T-helper 2 cell (primary cell): ENCODE measurements around the gene TMEM39B.
"Not testable (repeated sequence)": the region's sequence is repeated elsewhere in the genome, so short reads cannot be mapped to it uniquely, and the experiment has no call there.

Experiments
- DNase-seq, 5 experiments: peaks; one replicate each; pipeline versions ENCODE4 v3.0.0 to v3.0.0-alpha.2; 2012 to 2022
- total RNA-seq, 2 donors: gene quantifications; one replicate each; lab custom pipeline; 2026; lab: John Stamatoyannopoulos, UW

Gene TMEM39B
- 6.2 to 8.9 reads per million in 2 donors for total RNA-seq

DNA sequence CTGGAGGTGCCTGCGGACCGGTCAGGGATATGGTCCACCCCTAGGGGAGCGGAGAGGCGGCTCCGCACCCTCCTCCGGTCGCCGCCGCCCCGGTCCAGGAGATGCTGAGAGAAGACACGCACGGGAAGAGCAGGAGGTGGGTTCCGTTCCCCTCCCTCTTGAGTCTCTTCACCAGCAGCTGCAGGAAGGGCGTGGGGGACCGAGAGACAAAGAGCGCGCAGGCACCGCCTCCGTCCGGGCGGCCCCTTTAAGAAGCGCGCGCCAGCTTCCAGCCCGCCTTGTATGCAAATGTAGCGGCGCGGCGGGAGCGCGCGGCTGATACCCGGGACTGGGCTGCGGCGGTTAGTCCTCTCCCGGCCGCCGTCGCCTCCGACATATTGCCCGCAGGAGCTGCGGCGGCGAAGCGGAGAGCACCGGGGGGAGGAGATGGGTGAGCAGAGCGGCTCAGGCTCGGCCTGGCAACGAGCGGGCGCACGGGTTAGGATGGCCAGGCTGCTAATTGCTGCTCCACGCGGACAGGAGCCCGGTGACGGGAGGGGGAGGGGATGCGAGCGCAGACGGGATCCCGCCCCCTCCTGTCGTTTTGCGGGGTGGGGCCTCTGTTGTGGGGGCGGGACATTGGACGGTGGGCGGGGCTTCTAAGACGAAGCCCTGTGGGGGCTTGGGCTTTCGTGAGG lies at the start of gene TMEM39B:
Gene TMEM39B (plus strand): TSS at position 318 of the 677 bp plus-strand sequence. CDS start 109 bp downstream, at position 427.
- peak; percentile 87 to 98 (median 90) for DNase-seq

DNA sequence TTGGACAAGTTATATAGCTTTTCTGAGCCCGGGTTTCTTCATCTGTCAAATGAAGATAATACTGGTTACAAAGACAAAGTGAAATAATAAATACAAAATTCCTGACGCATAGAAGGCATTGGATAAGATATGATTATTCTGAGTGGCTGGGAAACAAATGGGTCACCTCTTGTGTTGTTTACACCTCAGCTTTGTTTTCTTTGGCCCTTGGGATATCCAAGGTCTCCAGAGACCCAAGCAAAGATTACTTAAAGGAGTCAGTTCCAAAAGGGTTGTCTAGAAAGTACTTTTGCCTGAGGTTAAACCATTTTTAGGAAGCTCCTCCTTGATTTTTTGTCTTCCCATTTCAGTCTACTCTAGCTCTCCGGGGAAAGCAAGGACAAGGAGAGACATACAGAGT lies 49.4 kb upstream of the TMEM39B start:
- DNase-seq: no peak

DNA sequence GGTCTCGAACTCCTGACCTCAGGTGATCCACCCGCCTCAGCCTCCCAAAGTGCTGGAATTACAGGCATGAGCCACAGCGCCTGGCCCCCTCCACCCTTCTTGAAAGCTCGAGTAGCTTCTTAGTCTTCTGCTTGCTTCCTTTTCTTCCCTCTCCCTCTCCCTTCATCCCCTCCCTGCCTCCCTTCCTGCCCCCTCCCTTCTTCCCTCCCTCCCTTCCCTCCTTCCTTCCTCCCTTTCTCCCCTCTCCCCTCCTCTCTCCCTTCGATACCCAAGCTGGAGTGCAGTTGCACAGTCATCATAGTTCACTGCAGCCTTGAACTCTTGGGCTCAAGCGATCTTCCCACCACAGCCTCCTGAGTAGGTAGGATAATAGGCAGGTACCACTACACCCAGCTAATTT lies 47.2 kb upstream of the TMEM39B start:
- no peak for DNase-seq

DNA sequence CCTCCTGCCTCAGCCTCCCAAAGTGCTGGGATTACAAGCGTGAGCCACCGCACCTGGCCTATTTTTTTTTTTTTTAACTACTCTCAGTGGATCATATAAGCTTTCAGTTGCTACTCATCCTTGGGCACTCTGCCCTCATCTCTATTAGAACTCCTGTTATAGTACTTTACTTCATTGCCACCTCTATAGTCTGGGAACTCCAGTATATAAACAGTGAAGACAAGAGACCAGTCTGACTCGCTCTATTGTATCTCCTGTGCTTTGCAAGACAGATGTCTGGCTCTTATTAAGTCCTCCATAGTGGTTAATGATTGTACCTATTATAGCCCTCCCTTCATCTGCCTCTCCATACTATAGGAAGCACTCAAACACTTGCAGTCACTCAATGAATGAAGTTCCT lies 44.0 kb upstream of the TMEM39B start:
- no peak for DNase-seq

DNA sequence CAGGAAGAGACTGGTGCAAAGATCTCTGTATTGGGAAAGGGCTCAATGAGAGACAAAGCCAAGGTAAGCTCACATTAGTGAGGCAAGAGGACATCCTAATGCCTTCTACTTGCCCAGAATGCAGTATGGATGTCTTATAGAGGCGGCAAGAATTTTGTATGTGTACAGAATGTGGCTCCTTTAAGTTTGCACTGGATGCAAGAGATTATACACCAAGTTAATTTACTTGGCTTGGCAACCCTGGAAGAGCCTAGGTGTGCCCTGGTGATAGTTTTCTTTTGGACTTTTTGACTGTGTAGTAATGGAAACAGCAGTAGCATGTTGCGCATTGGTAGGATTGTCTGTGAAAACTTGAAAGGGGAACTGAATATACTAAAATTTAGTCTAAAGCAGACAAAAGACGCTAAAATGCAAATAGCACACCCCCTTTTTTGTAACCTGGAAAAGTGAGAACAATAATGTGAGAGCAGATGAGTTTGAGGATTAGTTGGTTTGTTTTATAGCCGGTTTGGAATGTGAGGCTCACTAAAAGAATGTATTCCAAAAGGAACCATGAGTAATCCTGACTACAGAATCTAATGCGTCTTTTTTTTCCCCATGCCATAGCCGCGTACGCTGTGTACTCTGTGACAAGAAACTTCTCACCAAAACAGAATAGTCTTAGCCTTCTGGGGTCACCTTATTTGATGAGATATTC lies 41.0 kb upstream of the TMEM39B start:
- no peak for DNase-seq

DNA sequence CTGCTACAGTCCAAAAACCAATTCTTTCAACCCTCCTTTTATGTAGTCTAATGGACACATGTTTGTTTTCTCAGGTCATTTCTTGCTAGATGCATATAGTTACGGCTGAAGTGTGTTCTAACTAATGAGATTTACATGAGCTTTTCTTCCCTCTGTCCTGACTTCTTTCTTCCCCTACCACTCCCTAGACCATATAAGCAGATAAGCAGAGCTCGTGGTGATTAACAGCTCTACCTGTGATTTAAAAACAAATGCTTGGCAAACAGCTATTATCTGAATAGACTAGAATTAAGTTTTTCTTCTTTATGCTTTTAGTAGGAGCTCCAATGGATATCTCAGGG lies 40.5 kb upstream of the TMEM39B start:
- DNase-seq: no peak

DNA sequence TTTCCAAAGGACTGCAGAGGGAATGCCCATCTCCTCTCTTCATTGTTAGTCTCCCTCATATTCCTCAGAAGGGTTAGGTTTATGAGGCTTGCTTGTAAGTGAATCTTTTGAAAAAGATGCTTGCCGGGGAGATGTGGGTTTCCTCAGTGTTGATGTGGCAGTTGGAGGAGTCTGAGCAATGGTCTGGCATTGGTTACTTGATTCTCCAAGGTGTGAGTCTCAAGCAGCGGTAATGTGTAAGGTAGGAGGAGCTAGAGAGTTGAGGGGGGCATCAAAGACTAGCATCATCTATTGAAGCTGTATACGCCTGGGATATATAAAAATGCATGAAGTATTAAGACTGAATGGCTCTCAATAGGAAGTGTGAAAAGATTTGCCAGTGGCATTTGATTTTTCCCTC lies 37.6 kb upstream of the TMEM39B start:
- no peak for DNase-seq

DNA sequence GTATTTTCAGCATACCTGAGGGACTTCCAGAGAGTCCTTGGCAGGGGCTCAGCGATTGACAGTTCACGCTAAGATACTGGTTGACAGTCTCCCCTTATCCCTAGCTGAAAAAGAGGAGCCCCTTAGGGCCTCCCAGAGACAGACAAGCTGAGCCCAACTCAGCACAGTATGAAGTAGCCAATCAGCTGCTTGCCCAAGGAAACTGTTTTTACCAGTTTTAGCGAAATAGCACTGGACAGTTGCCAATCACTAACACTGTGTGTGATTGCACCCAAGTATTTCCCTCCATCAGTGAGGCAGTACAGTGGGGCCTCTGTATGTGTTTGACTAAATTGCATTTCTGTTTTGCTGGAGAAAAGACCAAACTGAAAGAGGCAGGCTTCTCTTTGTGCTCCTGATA lies 32.0 kb upstream of the TMEM39B start:
- no peak for DNase-seq

DNA sequence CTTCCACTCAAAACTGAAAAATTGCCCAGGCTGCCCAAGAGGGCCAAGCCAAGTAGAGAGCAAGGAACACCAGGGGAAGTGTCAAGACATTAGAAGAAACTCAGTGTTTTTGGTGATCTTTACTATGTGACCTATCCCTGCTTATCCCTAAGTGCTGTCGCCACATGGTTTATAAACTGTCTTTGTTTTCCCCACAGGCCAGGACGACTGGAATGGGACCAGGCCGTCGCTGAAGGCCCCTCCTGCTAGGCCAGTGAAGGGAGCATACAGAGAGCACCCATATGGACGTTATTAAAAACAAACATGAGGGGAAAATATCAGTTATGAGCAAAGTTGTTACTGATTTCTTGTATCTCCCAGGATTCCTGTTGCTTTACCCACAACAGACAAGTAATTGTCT lies 30.4 kb upstream of the TMEM39B start:
- DNase-seq: no peak

DNA sequence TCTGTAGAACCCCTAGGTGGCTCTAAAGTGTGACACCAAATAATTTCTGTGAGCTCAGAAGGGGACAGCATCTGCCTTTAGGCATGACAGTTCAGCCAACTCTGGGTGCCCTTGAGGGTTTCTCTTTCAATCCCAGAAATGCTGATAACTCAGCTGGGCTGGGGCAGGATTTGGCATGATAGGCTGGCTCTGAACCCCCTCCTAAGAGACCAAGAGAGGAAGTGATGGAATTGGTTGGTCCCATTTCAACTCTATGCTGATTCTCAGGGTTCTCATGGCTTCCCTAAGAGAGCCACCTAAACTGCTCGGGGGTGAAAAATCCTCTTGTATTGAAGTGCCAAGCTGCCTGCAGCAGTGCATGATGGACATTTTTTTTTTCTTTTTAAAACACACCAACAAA lies 28.5 kb upstream of the TMEM39B start:
- no peak for DNase-seq

DNA sequence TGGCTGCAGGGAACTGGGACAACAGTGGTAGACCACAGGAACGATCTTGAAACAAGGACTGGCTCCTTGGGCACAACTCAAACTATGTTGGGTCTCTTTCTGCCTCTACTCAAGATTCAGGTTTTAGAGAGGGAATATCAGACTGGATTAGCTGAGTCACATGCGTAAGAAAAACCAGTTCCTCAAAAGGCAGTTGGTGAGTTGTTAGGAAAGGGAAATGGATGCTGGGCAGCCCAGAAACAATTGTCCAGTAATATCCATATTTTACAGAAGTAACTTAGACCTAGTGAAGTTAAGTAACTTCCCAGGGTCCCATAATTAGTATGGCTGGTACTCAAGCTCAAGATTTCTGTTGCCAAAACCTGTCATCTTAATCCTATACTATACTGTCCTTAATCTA lies 27.0 kb upstream of the TMEM39B start:
- DNase-seq: no peak

DNA sequence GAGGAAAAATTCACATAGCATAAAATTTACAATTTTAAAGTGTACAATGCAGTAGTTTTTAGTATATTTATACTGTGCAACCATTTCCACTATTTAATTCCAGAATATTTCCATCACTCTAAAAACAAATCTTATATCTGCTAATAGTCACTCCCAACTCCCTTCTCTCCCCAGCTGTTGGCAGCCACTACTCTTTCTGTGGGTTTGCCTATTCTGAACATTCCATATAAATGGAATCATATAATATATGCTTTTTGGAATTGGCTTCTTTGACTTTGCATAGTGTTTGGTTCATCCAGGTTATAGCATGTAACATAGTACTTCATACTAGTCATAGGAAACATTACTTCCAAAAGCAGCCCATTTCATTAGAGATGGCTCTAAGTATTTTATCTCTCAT lies 25.0 kb upstream of the TMEM39B start:
- no peak for DNase-seq

DNA sequence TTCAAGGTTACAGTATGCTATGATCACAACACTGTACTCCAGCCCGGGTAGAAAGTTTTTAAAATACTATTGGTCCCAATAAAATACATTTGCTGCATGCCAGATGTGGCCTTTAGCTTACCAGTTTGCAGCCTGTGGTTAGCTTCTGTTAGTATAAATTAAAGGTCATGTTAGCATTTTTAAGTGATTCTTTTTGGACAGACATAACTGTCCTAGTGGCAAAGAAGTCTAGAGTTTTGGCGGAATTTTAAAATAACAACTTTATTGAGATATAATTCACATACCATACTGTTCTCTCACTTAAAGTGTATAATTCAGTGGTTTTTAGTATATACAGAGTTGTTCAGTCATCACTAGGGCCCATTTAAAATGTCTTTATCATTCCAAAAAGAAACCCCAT lies 24.3 kb upstream of the TMEM39B start:
- DNase-seq: no peak

DNA sequence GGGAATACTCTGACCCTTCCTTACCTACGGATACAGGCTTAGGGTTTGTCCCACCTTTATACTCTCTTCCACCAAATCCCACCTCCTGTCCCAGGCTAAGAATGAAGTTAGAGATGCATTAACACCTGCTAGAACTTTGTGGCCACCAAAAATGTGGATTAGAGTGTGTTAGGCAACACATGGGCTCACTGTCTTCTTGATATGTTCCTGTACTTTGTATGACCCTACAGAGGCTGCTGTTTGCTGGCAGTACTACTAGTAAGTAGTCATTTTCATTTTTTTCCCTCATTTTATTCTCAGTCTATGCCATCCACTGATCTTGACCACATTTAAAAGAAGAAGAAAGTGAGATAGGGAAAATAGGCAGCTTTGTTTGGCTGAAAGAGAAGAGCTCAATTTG lies 21.0 kb upstream of the TMEM39B start:
- DNase-seq: no peak

DNA sequence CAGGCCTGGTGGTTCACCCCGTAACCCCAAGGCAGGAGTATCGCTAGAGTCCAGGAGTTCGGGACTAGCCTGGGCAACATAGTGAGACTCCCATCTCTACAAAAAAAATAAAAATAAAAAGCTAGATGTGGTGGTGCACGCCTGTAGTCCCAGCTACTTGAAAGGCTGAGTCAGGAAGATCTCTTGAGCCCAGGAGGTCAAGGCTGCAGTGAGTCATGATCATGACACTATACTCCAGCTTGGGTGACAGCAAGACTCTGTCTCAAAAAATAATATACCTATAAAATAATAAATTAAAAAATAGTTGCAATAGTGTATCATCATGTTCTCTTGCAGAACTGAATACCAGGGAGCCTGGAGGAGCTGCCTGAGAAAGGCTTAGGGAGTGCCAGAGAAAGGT lies 19.9 kb upstream of the TMEM39B start:
- no peak for DNase-seq

DNA sequence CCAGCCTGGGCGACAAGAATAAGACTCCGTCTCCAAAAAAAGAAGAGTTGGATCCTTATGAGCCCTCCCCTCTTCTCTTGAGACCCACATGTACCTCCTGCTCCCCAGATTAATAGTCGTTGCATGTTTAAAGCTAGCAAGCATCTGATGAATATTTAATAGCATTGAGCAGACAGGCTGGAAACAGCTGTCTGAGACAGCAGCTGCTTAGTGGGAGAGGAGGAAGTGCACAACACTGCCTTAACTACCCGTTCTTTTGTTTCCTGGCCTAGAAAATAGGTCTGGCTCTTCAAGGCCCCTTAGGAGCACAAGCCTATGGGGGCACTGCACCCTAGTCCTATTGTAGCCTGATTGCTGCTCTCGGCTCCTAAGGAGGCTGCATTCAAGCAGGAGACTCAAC lies 17.3 kb upstream of the TMEM39B start:
- no peak for DNase-seq

DNA sequence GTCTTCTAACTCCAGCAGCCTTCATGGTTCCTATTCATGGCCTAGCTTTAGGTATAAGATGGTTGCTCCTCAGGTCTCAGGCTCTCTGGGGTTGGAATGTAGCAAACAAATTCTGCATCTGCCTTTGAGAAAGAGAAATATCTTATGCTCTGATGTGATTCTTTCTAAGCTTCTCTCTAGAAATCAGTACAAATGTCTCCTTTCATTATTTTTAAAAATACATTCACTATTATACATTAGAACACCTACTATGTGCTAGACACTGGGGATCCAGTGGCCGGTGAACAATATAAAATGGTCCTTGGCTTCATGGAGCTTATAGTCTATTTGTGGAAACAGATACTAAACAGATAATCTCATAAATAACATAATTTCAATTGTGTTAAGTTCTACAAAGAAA lies 16.1 kb upstream of the TMEM39B start:
- DNase-seq: no peak

DNA sequence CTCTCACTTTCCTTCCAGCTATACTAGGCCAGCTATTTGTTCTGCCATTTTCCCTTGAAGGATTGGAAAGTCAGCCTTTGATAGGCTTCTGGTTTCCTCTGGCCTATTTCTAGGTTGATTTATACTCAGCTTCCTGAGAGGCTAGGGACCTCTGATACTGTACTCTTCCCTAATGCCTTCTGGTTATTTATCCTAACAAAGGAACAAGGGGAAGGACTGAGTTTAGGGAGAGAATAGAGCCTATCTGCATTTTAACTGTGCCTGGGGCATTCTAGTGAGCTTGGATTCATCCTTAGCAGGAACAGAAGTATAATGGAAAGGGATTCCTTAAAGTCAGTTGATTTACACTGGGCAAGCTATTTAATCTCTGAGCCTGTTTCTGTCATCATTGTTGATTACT lies 11.8 kb upstream of the TMEM39B start:
- no peak for DNase-seq

DNA sequence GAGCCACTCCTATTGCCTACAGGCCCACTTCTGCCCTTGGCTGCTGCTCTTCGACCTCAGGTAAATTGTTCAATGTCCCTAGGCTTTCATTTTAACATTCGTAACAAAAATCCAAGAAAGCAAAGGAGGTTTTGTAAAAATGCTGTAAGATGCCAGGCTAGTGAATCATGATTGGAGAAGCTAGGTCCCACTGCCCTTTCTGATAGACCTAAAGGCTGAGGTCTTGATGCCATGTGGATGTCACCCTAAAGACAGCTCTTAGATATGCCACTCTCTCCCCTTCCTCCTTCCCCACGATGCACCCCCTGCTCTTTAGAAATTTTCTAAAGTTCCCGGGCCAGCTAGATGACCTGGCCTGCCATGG lies 9.9 kb upstream of the TMEM39B start:
- DNase-seq: no peak

DNA sequence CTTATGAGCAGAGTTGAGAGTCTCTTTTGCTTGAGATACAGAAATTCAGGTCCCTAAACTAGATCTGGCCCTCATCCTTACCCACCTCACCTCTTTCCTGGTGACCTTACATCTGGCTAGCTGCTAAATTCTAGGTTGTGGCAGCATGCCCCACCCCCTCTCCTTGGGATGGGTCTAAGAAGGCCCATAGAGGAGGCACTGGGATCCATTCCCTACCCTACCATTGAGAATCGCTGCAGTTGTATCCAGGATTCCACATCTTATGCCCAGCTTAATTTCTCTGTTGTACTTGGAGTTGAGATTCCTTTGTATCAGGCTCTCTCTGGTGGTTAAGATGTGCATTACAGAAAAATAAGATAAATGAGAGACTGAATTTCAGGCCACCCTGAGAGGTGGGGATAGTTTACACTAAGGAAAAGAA lies 9.5 kb upstream of the TMEM39B start:
- DNase-seq: peak in 1 of 5 experiments; percentile 45

DNA sequence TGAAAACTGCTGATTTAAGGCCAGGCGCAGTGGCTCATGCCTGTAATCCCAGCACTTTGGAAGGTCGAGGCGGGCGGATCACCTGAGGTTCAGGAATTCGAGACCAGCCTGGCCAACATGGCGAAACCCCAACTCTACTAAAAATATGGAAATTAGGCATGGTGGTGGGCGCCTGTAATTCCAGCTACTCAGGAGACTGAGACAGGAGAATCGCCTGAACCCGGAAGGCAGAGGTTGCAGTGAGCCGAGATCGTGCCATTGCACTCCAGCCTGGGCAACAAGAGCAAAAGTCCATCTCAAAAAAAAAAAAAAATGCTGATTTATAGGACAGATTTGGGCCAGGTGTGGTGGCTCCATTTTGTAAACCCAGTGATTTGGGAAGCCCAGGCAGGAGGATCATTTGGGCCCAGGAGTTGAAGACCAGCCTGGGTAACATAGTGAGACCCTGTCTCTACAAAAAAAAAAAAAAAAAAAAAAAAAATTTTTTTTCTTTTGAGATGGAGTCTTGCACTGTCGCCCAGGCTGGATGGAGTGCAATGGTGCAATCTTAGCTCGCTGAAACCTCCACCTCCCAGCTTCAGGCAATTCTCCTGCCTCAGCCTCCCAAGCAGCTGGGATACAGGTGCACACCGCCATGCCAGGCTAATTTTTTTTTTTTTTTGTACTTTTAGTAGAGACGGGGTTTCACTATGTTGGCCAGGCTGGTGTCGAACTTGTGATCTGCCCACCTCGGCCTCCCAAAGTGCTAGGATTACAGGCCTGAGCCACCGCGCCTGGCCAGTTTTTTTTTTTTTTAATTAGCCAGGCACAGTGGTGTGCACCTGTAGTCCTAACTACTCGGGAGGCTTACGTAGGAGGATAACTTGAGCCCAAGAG lies 6.9 kb upstream of the TMEM39B start:
- not testable (repeated sequence) for DNase-seq

DNA sequence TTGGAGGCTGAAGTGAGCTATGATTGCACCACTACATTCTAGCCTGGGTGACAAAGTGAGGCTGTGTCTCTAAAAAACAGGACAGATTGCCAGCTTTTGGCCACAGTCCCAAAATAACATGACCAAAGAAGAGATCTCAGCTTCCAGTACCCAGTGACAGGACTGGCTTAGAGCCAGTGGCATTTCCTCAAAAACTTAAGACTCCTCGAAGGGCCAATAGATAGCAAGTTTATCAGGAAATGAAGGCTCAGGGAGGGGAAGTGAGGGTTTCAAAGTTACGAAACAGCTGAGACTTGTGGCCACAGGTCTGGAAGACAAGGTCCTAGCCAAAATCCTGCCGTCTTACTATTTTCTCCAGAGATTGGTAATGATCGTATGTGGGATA lies 6.3 kb upstream of the TMEM39B start:
- peak in 2 of 5 experiments; percentile 19 to 52 for DNase-seq

DNA sequence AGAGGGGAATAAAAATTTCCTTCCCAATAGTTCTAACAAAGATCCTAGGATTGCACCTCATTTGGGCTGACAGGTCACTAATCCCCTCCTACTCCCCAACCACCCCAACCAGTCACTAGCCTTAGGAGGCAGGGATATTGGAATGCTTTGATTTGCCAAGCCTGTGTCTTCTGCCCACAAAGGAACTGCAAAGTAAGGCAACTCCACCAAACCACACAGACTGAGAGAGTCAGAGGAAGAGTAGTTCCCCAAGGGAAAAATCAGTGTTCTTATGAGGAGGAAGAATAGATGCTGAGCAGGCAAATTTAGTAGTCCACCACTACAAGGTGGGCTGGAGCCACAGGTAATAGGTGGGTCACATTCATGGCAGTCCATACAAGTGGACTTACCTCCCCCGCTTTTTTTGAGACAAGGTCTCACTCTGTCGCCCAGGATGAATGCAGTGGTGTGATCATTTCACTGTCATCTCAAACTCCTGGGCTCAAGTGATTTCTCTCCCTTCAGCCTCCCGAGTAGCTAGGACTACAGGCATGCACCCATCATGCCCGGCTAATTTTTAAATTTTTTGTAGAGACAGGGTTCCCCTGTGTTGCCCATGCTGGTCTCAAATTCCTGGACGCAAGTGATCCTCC lies 3.7 kb upstream of the TMEM39B start:
- DNase-seq: no peak
